Ascending aorta (tissue), 2 donors: ENCODE measurements around the gene WDR45. TPM values are rescaled to one million over a fixed set of nuclear protein-coding genes. Genes with fewer than 3 reads are reported as not detected.

Experiments used
- DNase-seq, 2 donors: peaks; one replicate each; pipeline ENCODE4 v3.0.0-alpha.2; 2019; ENCODE audit warnings: low spot score in 2 of 2
- H3K27ac ChIP-seq, 2 donors: fragments of 200-600 bp; sonication (generic); one replicate each; pipeline ENCODE4 v1.5.1; 2016 to 2017; ENCODE audit warnings: mild to moderate bottlenecking in 1 of 2
- H3K27me3 ChIP-seq: fragments of 200-600 bp; sonication (generic); one replicate; pipeline ENCODE4 v1.5.1; 2017
- H3K36me3 ChIP-seq, 2 donors: fragments of 200-600 bp; sonication (generic); one replicate each; pipeline ENCODE4 v1.5.1; 2016
- H3K4me1 ChIP-seq, 2 donors: fragments of 200-600 bp; sonication (generic); one replicate each; pipeline ENCODE4 v1.5.1; 2016 to 2017; ENCODE audit warnings: mild to moderate bottlenecking in 1 of 2
- H3K4me3 ChIP-seq, 2 donors: fragments of 200-600 bp; sonication (generic); one replicate each; pipeline ENCODE4 v1.5.1; 2016 to 2017; ENCODE audit warnings: mild to moderate bottlenecking in 1 of 2
- H3K9me3 ChIP-seq, 2 donors: fragments of 200-600 bp; sonication (generic); one replicate each; pipeline ENCODE4 v1.5.1; 2016
- CTCF ChIP-seq, 3 experiments: fragments of 200-600 bp in 2 of 3; fragments of 450-650 bp in 1 of 3; sonication (generic) in 2 of 3; IDR thresholded peaks; one replicate each; pipeline ENCODE4 v1.5.1; 2016 to 2019; ENCODE audit warnings: antibody characterized with exemption in 3 of 3, mild to moderate bottlenecking in 1 of 3, moderate library complexity in 1 of 3
- intact Hi-C: fragments of 100-400 bp; cut with DNase I; formaldehyde crosslinking; loops from one replicate; pipeline ENCODE4 v1.15.1; 2023
- total RNA-seq: library from RNA; depleted of rRNA; stranded (reverse); fragments of >200 nt; gene quantifications from one replicate; pipeline ENCODE4 v1.1.0, GENCODE V29; 2016

Gene WDR45
- total RNA-seq, 1 donor from 2014 or later: 169 TPM

DNA sequence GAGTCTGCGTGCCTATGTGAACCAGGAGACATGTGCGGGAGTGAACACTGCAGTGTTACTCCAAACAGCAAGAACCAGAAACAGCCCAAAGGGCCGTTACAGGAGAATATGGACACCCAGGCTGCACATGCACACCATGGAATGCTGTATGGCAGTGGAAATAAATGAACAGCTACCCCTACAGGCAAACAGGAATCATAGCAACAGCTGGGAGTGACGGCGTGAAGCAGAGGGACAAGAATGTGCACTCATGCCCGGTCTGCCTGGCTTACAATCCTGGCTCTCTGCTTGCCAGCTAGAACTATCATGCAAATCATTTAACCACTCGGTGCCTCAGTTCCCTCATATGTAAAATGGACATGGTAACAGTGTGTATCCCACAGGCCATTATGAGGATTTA lies 27.2 kb upstream of the WDR45 start:
- intact Hi-C loops: loop anchor here (10.0 kb wide), 1 partner anchor 132 kb away; the partner anchor contains the start of gene KCND1
- Histone ChIP-seq H3K4me3 (no peak overlapping the region), H3K27ac (no peak overlapping the region), H3K27me3 (no peaks in the 10 kb centered on the region), H3K36me3 (peaks cover 0 to 3% of the 10 kb centered on the region in 2 donors), H3K9me3 (no peaks in the 10 kb centered on the region), H3K4me1 (no peaks in the 10 kb centered on the region)
- DNase-seq: no peak
- TF ChIP-seq CTCF (IDR thresholded peaks at IDR 0.05): peak in 1 of 3 experiments; percentile 34

DNA sequence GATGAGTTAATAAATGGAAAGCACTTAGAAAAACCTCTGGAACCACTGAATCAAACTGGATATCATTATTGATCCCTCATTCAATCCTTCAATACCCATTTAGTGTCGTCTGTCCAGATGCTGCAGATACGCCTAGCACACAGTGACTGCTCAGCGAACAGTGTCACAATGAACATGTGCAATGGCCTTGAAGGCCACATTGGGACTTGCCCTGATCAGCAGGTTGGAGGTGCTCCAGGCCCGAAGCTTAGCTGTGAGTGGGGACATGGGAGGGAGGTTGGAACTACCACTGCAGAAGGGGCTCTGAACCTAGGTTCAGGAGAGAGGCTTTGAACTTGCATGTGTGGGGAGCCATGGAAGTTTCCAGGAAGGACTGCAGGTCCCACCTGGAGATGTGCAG lies 26.6 kb upstream of the WDR45 start:
- Histone ChIP-seq H3K4me3 (no peak overlapping the region), H3K27me3 (no peaks in the 10 kb centered on the region), H3K27ac (no peak overlapping the region), H3K9me3 (no peaks in the 10 kb centered on the region), H3K36me3 (no peaks in the 10 kb centered on the region), H3K4me1 (no peaks in the 10 kb centered on the region)
- no peak for TF ChIP-seq CTCF (IDR thresholded peaks at IDR 0.05)
- no peak for DNase-seq
- intact Hi-C loops: loop anchor here (10.0 kb wide), 1 partner anchor 131 kb away; the partner anchor contains the start of gene KCND1

- DNase-seq: no peak
- H3K9me3 ChIP-seq: no peaks in the 10 kb centered on the region
- intact Hi-C loops: loop anchor here (10.0 kb wide), 1 partner anchor 129 kb away; the partner anchor contains the start of gene KCND1
- TF ChIP-seq CTCF (IDR thresholded peaks at IDR 0.05): no peak
- H3K27ac ChIP-seq: no peak overlapping the region
- H3K4me3 ChIP-seq: no peak overlapping the region
- H3K36me3 ChIP-seq: no peaks in the 10 kb centered on the region
- no peaks in the 10 kb centered on the region for H3K4me1 ChIP-seq
- no peaks in the 10 kb centered on the region for H3K27me3 ChIP-seq
Measured at GRCh38 chrX:49103637-49104036, 23.9 kb upstream of the WDR45 start.

- no peak for DNase-seq
- intact Hi-C loops: loop anchor here (10.0 kb wide), 1 partner anchor 127 kb away; the partner anchor contains the start of gene KCND1
- H3K4me3 ChIP-seq: no peak overlapping the region
- H3K9me3 ChIP-seq: no peaks in the 10 kb centered on the region
- H3K4me1 ChIP-seq: no peaks in the 10 kb centered on the region
- no peaks in the 10 kb centered on the region for H3K27me3 ChIP-seq
- H3K27ac ChIP-seq: no peak overlapping the region
- no peak for TF ChIP-seq CTCF (IDR thresholded peaks at IDR 0.05)
- no peaks in the 10 kb centered on the region for H3K36me3 ChIP-seq
Measured at GRCh38 chrX:49102190-49102589, 22.5 kb upstream of the WDR45 start.

GRCh38 chrX:49101629-49101984 lies 21.9 kb upstream of the WDR45 start:
- Histone ChIP-seq H3K9me3 (no peaks in the 10 kb centered on the region), H3K36me3 (no peaks in the 10 kb centered on the region), H3K27me3 (no peaks in the 10 kb centered on the region), H3K27ac (peak overlapping the region; percentile 7 to 63), H3K4me3 (peak overlapping the region; percentile 59 to 72), H3K4me1 (no peaks in the 10 kb centered on the region)
- intact Hi-C loops: loop anchor here (1.0 to 10.0 kb wide), 2 partner anchors 22 to 127 kb away; partner anchors contain the start of genes KCND1 and WDR45
- TF ChIP-seq CTCF (IDR thresholded peaks at IDR 0.05): no peak
- DNase-seq: no peak
